ENCODE data around the gene CYP4F3. TPM values are rescaled to one million over a fixed set of nuclear protein-coding genes. Genes with fewer than 3 reads are reported as not detected.
A peak's percentile ranks its signal among the peaks of the same experiment; 100 is the strongest.

CYP4F3 gene
- total and polyA plus RNA-seq, 2 of the 13 experiments (the other 11 are each of a cell fraction or from before 2014, with no cell fraction given) = 17.8 to 22.8 TPM

DNA sequence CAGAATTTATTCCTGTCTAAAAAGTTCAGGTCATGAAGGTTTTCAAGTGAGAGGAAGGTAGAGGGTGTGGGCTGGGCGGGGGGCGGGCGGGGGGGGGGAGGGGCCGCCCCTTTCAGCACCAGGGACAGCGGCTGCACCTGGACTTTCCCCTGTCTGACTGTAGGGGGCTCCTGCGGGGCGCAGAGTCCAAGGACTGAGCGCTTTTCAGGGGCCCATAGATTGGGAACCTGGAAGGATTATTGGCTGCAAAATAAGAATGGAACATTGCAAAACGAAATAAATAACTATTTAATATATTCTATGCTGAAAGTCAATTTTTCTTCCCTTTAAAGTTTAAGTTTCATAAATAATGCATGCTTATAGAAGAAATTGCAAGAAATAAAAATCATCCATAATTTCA lies 8.9 kb upstream of the CYP4F3 start (continued):
- TF ChIP-seq, protein P1, sequence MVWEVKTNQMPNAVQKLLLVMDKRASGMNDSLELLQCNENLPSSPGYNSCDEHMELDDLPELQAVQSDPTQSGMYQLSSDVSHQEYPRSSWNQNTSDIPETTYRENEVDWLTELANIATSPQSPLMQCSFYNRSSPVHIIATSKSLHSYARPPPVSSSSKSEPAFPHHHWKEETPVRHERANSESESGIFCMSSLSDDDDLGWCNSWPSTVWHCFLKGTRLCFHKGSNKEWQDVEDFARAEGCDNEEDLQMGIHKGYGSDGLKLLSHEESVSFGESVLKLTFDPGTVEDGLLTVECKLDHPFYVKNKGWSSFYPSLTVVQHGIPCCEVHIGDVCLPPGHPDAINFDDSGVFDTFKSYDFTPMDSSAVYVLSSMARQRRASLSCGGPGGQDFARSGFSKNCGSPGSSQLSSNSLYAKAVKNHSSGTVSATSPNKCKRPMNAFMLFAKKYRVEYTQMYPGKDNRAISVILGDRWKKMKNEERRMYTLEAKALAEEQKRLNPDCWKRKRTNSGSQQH (CRISPR knock-in tag; IDR thresholded peaks at IDR 0.05; ENCODE audit: low read depth) = peak; percentile 75; the same call in 1 of the 2 replicates
- TF ChIP-seq, protein P2, sequence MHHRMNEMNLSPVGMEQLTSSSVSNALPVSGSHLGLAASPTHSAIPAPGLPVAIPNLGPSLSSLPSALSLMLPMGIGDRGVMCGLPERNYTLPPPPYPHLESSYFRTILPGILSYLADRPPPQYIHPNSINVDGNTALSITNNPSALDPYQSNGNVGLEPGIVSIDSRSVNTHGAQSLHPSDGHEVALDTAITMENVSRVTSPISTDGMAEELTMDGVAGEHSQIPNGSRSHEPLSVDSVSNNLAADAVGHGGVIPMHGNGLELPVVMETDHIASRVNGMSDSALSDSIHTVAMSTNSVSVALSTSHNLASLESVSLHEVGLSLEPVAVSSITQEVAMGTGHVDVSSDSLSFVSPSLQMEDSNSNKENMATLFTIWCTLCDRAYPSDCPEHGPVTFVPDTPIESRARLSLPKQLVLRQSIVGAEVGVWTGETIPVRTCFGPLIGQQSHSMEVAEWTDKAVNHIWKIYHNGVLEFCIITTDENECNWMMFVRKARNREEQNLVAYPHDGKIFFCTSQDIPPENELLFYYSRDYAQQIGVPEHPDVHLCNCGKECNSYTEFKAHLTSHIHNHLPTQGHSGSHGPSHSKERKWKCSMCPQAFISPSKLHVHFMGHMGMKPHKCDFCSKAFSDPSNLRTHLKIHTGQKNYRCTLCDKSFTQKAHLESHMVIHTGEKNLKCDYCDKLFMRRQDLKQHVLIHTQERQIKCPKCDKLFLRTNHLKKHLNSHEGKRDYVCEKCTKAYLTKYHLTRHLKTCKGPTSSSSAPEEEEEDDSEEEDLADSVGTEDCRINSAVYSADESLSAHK (CRISPR knock-in tag; IDR thresholded peaks at IDR 0.05; ENCODE audit: borderline replicate concordance) = no peak
- TF ChIP-seq ZFP90 (CRISPR knock-in tag; IDR thresholded peaks at IDR 0.05; ENCODE audit: borderline replicate concordance) (peak; percentile 59; the same call in 1 of the 2 replicates), ZNF235 (CRISPR knock-in tag; IDR thresholded peaks at IDR 0.05; ENCODE audit: borderline replicate concordance) (no peak), PCBP2 (optimal IDR thresholded peaks at IDR 0.05; ENCODE audit: low read depth, low read length, poor library complexity, severe bottlenecking) (no peak), SATB2 (CRISPR knock-in tag; IDR thresholded peaks at IDR 0.05) (peak; percentile 87; the same call in 1 of the 2 replicates), SP2 (CRISPR knock-in tag; IDR thresholded peaks at IDR 0.05) (no peak), FOXK1 (CRISPR knock-in tag; IDR thresholded peaks at IDR 0.05; ENCODE audit: borderline replicate concordance, low read depth) (peak; percentile 46; the same call in 1 of the 2 replicates), TMF1 (CRISPR knock-in tag; IDR thresholded peaks at IDR 0.05; ENCODE audit: low read depth) (0 out of 2 replicates have a peak, but pooled peaks have one; percentile 40)
- TF ChIP-seq, protein P3, sequence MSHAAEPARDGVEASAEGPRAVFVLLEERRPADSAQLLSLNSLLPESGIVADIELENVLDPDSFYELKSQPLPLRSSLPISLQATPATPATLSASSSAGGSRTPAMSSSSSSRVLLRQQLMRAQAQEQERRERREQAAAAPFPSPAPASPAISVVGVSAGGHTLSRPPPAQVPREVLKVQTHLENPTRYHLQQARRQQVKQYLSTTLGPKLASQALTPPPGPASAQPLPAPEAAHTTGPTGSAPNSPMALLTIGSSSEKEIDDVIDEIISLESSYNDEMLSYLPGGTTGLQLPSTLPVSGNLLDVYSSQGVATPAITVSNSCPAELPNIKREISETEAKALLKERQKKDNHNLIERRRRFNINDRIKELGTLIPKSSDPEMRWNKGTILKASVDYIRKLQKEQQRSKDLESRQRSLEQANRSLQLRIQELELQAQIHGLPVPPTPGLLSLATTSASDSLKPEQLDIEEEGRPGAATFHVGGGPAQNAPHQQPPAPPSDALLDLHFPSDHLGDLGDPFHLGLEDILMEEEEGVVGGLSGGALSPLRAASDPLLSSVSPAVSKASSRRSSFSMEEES (CRISPR knock-in tag; IDR thresholded peaks at IDR 0.05) = peak; percentile 68
- TF ChIP-seq, protein P4, sequence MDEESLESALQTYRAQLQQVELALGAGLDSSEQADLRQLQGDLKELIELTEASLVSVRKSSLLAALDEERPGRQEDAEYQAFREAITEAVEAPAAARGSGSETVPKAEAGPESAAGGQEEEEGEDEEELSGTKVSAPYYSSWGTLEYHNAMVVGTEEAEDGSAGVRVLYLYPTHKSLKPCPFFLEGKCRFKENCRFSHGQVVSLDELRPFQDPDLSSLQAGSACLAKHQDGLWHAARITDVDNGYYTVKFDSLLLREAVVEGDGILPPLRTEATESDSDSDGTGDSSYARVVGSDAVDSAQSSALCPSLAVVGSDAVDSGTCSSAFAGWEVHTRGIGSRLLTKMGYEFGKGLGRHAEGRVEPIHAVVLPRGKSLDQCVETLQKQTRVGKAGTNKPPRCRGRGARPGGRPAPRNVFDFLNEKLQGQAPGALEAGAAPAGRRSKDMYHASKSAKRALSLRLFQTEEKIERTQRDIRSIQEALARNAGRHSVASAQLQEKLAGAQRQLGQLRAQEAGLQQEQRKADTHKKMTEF (CRISPR knock-in tag; IDR thresholded peaks at IDR 0.05) = 0 out of 2 replicates have a peak, but pooled peaks have one; percentile 38
- TF ChIP-seq, protein P5, sequence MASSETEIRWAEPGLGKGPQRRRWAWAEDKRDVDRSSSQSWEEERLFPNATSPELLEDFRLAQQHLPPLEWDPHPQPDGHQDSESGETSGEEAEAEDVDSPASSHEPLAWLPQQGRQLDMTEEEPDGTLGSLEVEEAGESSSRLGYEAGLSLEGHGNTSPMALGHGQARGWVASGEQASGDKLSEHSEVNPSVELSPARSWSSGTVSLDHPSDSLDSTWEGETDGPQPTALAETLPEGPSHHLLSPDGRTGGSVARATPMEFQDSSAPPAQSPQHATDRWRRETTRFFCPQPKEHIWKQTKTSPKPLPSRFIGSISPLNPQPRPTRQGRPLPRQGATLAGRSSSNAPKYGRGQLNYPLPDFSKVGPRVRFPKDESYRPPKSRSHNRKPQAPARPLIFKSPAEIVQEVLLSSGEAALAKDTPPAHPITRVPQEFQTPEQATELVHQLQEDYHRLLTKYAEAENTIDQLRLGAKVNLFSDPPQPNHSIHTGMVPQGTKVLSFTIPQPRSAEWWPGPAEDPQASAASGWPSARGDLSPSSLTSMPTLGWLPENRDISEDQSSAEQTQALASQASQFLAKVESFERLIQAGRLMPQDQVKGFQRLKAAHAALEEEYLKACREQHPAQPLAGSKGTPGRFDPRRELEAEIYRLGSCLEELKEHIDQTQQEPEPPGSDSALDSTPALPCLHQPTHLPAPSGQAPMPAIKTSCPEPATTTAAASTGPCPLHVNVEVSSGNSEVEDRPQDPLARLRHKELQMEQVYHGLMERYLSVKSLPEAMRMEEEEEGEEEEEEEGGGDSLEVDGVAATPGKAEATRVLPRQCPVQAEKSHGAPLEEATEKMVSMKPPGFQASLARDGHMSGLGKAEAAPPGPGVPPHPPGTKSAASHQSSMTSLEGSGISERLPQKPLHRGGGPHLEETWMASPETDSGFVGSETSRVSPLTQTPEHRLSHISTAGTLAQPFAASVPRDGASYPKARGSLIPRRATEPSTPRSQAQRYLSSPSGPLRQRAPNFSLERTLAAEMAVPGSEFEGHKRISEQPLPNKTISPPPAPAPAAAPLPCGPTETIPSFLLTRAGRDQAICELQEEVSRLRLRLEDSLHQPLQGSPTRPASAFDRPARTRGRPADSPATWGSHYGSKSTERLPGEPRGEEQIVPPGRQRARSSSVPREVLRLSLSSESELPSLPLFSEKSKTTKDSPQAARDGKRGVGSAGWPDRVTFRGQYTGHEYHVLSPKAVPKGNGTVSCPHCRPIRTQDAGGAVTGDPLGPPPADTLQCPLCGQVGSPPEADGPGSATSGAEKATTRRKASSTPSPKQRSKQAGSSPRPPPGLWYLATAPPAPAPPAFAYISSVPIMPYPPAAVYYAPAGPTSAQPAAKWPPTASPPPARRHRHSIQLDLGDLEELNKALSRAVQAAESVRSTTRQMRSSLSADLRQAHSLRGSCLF (CRISPR knock-in tag; IDR thresholded peaks at IDR 0.05; ENCODE audit: borderline replicate concordance) = peak; percentile 86
- TF ChIP-seq, protein P6, sequence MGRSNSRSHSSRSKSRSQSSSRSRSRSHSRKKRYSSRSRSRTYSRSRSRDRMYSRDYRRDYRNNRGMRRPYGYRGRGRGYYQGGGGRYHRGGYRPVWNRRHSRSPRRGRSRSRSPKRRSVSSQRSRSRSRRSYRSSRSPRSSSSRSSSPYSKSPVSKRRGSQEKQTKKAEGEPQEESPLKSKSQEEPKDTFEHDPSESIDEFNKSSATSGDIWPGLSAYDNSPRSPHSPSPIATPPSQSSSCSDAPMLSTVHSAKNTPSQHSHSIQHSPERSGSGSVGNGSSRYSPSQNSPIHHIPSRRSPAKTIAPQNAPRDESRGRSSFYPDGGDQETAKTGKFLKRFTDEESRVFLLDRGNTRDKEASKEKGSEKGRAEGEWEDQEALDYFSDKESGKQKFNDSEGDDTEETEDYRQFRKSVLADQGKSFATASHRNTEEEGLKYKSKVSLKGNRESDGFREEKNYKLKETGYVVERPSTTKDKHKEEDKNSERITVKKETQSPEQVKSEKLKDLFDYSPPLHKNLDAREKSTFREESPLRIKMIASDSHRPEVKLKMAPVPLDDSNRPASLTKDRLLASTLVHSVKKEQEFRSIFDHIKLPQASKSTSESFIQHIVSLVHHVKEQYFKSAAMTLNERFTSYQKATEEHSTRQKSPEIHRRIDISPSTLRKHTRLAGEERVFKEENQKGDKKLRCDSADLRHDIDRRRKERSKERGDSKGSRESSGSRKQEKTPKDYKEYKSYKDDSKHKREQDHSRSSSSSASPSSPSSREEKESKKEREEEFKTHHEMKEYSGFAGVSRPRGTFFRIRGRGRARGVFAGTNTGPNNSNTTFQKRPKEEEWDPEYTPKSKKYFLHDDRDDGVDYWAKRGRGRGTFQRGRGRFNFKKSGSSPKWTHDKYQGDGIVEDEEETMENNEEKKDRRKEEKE (IDR thresholded peaks at IDR 0.05) = no peak

Measured in HepG2 (cell line).